Left forelimb (tissue), 1 donor: ENCODE measurements around the gene INSIG2.

ENCODE experiments used
- DNase-seq: peaks from one replicate; pipeline ENCODE4 v3.0.0-alpha.2; 2018; ENCODE audit warnings: low spot score

The INSIG2 gene

DNA sequence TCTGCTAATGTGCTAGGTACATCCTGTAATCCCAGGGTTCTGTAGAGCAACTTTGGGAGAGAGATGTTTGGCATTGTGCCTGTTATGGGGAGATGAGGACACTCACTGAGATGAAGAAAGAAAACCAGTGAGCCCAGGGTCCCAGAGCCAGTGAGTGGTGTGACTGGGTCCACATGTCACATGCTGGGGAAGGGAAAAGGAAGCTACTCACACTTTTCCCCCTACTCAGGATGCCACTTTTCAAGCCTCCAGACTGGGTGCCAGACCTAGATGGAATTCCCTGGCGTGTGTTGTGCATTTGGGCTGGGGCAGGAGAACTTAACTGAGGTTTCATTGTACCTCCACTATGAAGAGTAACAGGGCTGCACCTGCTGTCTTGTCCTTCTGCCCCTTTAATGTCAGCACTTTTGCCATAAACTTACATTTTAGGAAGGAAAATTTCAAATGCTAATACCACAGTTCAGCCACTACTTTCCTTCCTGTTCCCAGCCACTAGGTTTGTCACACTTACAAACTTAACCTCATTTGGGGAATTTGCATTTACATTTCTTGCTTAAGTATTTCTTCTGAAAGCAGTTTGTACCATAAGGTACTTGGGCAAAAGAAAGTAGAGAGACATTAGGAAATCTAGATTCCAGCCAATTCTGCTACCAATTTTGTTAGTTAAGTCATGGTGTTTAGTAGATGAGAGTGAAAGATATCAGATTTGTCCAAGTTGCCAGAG, 10.2 kb downstream of the INSIG2 start:
- DNase-seq = no peak

DNA sequence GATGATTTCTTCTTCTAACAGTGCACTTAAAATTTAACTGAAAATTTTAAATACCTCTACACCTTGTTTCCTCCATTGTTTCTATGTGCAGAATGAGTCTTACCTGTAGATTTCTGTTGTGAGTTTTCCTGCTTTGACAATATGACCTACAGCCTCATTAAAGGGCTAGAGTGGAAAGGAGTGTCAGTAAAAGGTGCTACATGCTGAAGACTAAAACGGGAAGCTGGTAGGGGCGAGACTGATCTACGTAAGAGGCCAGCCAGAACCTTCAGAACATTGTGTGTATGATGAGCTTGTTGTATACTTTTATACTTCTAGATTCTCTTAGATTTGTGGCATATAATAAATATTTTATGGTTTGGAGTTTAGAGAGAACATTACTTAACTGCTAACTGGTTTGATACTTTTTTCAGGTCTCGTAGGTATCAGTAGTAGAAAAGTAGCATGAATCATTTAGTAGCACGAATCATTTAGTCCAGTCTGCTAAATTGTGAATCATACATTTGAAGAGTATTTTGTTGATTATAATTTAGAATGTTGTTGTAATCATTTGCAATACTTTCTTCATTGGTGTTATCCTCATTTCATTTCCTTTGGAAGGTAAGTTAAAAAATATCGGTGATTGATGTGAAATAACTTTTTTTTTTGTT, 14.3 kb downstream of the INSIG2 start:
- DNase-seq = no peak

- DNase-seq = no peak
Observed at GRCh38 chr2:118103951-118104940, 16.0 kb downstream of the INSIG2 start.

DNA sequence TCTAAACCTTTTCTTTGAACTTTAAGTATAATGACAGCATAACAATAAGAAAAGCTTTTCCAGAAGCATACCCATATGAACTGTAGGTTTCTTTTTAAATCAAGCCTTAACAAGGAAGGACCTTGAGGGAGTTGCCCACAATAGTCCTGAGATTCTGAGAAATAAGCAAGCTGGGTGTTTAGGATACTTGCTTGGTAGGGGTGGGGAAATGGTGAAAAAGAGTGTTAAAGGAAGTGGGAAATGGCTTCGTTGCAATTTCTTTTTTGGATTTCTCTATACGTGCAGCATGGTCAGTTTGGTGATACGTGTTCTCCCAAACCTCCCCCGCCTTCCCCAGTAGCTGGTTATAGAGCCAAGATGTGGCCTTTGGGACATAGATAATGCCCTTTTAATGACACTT, 17.2 kb downstream of the INSIG2 start:
- no peak for DNase-seq

DNA sequence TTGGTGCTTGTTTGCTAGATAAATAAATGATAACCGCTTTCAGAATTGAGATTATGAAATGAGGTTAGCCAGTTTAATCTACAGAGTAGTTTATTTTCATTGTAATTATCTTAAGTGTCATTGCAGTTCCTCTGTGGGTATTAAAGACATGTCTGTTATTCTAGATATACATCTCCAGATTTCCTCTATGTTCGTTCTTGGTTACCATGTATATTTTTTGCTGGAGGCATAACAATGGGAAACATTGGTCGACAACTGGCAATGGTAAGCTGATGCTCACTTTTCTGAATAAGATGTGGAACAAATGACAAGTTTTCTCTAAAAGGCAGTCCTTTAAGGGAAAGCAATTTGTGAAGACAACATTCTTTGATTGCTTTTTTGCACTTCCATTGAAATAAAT, 18.7 kb downstream of the INSIG2 start:
- no peak for DNase-seq

GRCh38 chr2:118110310-118110709, 22.0 kb downstream of the INSIG2 start:
- DNase-seq = no peak

DNA sequence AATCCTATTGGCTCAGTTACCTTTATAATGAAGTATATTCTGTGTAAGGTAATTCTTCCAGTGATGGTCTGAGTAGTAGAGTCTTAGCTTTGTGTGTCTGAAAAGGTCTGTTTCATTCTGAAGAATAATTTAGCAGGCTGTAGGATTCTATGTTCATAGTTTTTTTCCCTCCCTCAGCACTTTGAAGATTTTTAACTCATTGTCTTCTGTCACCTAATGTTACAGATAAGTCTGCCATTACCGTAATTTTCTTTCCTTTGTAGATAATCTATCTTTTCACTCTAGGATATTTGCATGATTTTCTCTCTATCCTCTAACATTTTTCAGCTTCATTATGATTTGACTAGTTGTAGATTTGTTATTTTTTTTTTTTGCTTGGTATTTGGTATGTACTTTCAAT, 22.7 kb downstream of the INSIG2 start:
- DNase-seq = no peak

DNA sequence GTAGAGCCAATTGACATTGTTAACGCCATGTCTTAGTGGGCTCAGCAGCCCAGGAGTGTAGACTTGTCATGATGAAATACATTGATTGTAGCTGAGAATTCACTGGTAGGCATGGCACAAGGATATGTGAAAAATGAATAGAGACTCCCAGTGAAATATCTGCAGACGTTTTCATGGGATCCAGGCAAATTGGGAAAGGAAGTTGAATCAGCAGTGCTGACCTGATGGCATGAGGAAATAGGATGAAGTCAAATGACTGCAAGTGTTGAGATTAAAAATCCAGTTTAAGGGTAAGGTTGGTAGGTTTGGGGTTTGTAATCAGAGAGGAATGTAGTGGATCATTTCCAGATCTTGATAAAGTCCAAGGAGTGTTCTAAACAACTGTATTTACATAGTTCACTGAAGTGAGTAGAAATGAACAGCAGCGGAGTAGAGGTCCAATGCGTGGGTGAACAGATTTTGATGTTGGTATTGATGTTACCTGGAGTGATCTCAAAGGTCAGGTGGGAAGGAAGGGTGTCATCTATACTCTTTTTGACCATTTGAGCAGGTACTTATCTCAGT, 24.6 kb downstream of the INSIG2 start:
- no peak for DNase-seq

GRCh38 chr2:118114863-118115262, 26.6 kb downstream of the INSIG2 start:
- DNase-seq = no peak

DNA sequence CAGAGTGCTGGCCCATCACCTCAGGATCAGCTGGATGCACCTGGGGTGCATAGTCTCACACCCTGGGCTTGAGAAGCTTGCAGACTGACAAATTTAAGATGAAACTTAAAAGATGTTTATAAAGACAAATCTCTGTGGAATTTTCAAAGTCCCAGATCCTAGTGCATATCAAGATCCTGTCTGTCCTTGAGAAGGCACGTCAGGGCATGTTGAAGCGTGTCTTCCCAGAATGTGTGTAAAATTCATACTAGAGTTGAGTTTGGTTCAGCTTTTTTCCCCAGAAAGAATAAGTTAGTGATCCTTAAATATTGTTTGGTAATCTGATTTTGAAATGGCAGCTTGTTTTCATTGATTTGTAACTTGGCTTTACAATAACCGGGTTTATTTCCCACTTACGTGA, 27.5 kb downstream of the INSIG2 start:
- DNase-seq = no peak

GRCh38 chr2:118118479-118118878, 30.2 kb downstream of the INSIG2 start:
- no peak for DNase-seq

DNA sequence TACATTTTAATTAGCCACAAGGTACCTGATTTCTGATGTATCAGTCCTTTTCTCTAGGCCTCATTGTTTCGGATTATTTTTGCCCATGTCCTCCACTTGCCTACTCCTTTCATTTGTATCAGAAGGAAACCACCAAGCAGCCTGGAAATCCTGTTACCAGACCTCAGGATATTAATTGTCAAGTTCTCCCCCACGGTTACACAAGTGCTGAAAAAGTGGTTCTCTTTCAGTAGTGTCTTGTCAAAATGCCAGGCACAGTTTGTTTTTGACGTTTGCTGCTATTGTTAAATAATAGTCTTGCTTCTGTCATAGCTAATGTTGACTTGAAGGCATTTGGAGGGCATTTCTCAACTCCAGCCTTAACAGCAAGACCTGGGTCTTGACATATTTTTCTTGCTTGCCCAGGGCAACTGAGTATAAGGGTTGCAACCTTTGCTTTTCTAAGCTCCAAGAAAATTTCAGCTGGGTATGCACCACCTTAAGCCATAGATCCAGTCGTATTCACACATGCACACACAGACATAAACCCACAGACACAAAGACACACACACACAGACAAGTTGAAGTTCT, 31.0 kb downstream of the INSIG2 start:
- DNase-seq = no peak

DNA sequence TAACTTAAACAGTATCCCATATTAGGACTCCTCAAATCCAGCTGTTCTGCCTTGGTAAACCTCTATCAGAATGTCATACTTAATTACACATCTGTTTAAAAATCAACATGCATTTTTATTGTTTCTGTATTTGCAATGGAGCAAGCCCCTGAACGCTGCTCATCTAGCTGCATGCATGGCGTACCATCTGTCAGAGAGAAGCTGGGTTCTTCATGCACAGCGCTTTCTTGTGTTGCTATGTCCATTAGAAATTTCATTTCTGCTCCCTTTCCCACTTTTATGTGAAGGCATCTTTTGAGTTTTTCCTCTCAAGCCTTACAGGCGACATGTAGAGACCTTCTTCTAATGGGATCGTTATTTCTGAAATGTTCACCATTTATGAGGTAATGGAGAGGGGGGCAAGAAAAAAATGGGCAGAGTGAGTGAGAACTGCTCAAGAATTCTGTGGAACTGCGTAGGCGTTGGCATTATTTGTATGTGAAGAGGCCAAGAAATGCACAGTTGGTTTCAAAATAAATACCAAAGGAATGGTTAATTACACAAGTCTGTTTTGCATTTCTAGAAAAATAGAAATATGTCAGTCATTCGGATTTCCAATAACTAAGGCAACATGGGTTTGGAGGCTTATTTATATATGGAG, 31.6 kb downstream of the INSIG2 start:
- DNase-seq = no peak

GRCh38 chr2:118120401-118120780, 32.1 kb downstream of the INSIG2 start:
- no peak for DNase-seq

- DNase-seq = no peak
Observed at GRCh38 chr2:118121101-118121500, 32.8 kb downstream of the INSIG2 start.

- no peak for DNase-seq
Observed at GRCh38 chr2:118121986-118122524, 33.8 kb downstream of the INSIG2 start.

DNA sequence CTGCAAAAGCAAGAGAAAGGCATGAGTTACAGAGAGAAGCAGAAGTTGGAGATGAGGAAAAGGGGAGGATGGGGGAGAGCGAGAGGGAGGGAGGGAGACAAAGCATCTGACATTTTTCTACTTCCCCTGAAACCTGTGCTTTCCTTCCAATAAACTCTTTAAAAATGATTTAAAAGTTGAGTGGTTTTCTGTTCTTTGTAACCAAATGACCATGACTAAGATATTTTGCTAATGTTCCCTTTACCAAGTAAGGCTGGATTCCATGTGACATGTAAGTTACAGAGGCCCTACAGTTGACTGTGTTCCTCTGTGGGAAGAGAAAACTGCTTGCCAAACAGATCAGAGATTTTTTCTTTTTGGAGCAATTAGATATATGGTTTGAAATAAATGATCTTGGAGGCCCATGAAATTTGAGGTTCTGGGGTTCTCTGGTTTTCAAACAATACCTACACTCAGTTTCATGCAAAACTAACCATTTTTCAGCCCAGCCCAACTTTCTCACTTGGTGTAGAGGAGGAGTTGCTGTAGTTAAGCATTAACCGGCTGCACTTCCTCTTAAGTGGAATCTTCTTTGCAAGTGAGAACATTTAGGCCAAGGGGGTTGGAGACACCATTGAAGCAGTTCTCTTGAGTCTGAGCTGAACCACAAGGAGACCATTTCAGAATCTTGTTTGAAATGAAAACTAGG, 34.5 kb downstream of the INSIG2 start:
- DNase-seq = no peak

DNA sequence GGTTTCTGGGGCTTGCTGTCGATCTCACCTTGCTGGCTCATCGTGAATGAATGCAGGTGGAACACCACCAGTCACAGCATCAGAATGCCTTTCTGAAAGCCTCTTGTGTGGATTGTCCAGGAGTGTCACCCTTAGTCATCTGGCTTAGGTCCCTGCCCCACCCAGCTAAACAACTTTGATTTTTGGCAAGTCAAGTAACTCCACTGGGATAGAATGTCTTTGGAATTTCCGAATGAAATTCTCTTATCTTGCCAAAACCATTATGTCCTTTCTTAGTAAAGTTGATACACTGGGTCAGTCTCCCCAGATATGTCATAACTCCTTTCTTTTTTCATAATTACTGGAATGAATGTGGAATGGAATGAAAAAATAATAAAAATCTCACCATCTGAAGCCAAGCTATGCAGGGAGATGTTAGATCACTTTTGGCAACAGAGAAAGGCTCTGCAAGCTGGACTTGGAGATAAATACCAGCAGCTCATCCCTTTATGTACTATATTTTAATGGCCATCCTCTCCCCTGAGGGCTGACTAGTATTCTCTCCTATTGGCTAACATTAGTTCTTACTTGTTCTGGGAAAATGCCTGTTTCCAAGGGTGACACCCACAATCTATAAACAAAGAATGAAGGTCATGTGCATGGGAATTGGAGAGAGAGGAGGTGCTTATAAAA, 35.4 kb downstream of the INSIG2 start:
- DNase-seq = no peak

- DNase-seq = no peak
Observed at GRCh38 chr2:118124288-118124891, 36.1 kb downstream of the INSIG2 start.

DNA sequence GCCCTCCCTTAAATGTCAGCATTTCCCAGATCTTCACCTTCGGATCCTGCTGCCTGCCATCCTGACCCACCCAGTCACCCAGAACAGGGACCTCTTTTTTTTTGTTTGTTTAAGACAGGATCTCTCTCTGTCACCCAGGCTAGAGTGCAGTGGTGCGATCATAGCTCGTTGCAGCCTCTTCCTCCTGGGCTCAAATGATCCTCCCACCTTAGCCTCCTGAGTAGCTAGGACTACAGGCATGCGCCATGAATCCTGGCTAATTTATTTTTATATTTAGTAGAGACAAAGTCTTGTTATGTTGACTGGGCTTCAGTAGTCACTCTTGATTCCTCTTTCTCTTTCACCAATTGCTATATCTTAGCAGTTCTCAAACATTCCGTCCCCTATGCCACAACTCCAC, 39.0 kb downstream of the INSIG2 start:
- no peak for DNase-seq
